Measurements from ENCODE around the gene BLOC1S4.

Gene BLOC1S4

GRCh38 chr4:6680372-6681034, 35.5 kb upstream of the BLOC1S4 start:
- H3K27ac ChIP-seq (ENCODE audit: insufficient read depth, low read depth, low read length, poor library complexity, severe bottlenecking): no peak overlapping the region
- no peaks in the 10 kb centered on the region for H3K36me3 ChIP-seq (ENCODE audit: control insufficient read depth, insufficient read depth, low read length)
- H3K9me3 ChIP-seq (ENCODE audit: control insufficient read depth, low read length): no peaks in the 10 kb centered on the region
- no peaks in the 10 kb centered on the region for H3K27me3 ChIP-seq (ENCODE audit: control insufficient read depth, insufficient read depth, low read length, poor library complexity, severe bottlenecking)
- H3K4me3 ChIP-seq (ENCODE audit: insufficient read depth, low read depth, low read length): no peak overlapping the region
- WGBS, 2 experiments: 86 to 88% methylated on average over 10 of the region's 10 CpGs
- peaks cover 7% of the 10 kb centered on the region for H3K4me1 ChIP-seq (ENCODE audit: control insufficient read depth, insufficient read depth, low read length)

GRCh38 chr4:6681191-6681590, 34.8 kb upstream of the BLOC1S4 start:
- no peak overlapping the region for H3K27ac ChIP-seq (ENCODE audit: insufficient read depth, low read depth, low read length, poor library complexity, severe bottlenecking)
- no peak overlapping the region for H3K4me3 ChIP-seq (ENCODE audit: insufficient read depth, low read depth, low read length)
- H3K27me3 ChIP-seq (ENCODE audit: control insufficient read depth, insufficient read depth, low read length, poor library complexity, severe bottlenecking): no peaks in the 10 kb centered on the region
- no peaks in the 10 kb centered on the region for H3K9me3 ChIP-seq (ENCODE audit: control insufficient read depth, low read length)
- WGBS, 2 experiments: 93 to 94% methylated on average over 9 of the region's 9 CpGs
- H3K36me3 ChIP-seq (ENCODE audit: control insufficient read depth, insufficient read depth, low read length): no peaks in the 10 kb centered on the region
- peaks cover 4% of the 10 kb centered on the region for H3K4me1 ChIP-seq (ENCODE audit: control insufficient read depth, insufficient read depth, low read length)

- Histone ChIP-seq H3K4me1 (ENCODE audit: control insufficient read depth, insufficient read depth, low read length) (no peaks in the 10 kb centered on the region), H3K27ac (ENCODE audit: insufficient read depth, low read depth, low read length, poor library complexity, severe bottlenecking) (no peak overlapping the region), H3K27me3 (ENCODE audit: control insufficient read depth, insufficient read depth, low read length, poor library complexity, severe bottlenecking) (no peaks in the 10 kb centered on the region), H3K9me3 (ENCODE audit: control insufficient read depth, low read length) (no peaks in the 10 kb centered on the region), H3K36me3 (ENCODE audit: control insufficient read depth, insufficient read depth, low read length) (no peaks in the 10 kb centered on the region), H3K4me3 (ENCODE audit: insufficient read depth, low read depth, low read length) (no peak overlapping the region)
- 92 to 94% methylated on average over 10 to 11 of the region's 11 CpGs for WGBS, 2 experiments
Measured at GRCh38 chr4:6682862-6683590, 32.9 kb upstream of the BLOC1S4 start.

GRCh38 chr4:6684656-6685055, 31.3 kb upstream of the BLOC1S4 start:
- WGBS, 2 experiments: 88 to 93% methylated on average over 11 of the region's 11 CpGs
- no peaks in the 10 kb centered on the region for H3K9me3 ChIP-seq (ENCODE audit: control insufficient read depth, low read length)
- peaks cover 5% of the 10 kb centered on the region for H3K4me1 ChIP-seq (ENCODE audit: control insufficient read depth, insufficient read depth, low read length)
- no peak overlapping the region for H3K27ac ChIP-seq (ENCODE audit: insufficient read depth, low read depth, low read length, poor library complexity, severe bottlenecking)
- H3K4me3 ChIP-seq (ENCODE audit: insufficient read depth, low read depth, low read length): no peak overlapping the region
- H3K27me3 ChIP-seq (ENCODE audit: control insufficient read depth, insufficient read depth, low read length, poor library complexity, severe bottlenecking): no peaks in the 10 kb centered on the region
- no peaks in the 10 kb centered on the region for H3K36me3 ChIP-seq (ENCODE audit: control insufficient read depth, insufficient read depth, low read length)

- no peak overlapping the region for H3K27ac ChIP-seq (ENCODE audit: insufficient read depth, low read depth, low read length, poor library complexity, severe bottlenecking)
- H3K27me3 ChIP-seq (ENCODE audit: control insufficient read depth, insufficient read depth, low read length, poor library complexity, severe bottlenecking): no peaks in the 10 kb centered on the region
- no peaks in the 10 kb centered on the region for H3K36me3 ChIP-seq (ENCODE audit: control insufficient read depth, insufficient read depth, low read length)
- peaks cover 5% of the 10 kb centered on the region for H3K4me1 ChIP-seq (ENCODE audit: control insufficient read depth, insufficient read depth, low read length)
- no peaks in the 10 kb centered on the region for H3K9me3 ChIP-seq (ENCODE audit: control insufficient read depth, low read length)
- WGBS, 2 experiments: 88 to 90% methylated on average over 4 of the region's 4 CpGs
- no peak overlapping the region for H3K4me3 ChIP-seq (ENCODE audit: insufficient read depth, low read depth, low read length)
Measured at GRCh38 chr4:6686104-6686787, 29.7 kb upstream of the BLOC1S4 start.

GRCh38 chr4:6687947-6688878, 27.8 kb upstream of the BLOC1S4 start:
- 83 to 85% methylated on average over 24 of the region's 24 CpGs for whole genome bisulfite sequencing, 2 experiments
- H3K27ac ChIP-seq (ENCODE audit: insufficient read depth, low read depth, low read length, poor library complexity, severe bottlenecking): no peak overlapping the region
- no peaks in the 10 kb centered on the region for H3K36me3 ChIP-seq (ENCODE audit: control insufficient read depth, insufficient read depth, low read length)
- H3K27me3 ChIP-seq (ENCODE audit: control insufficient read depth, insufficient read depth, low read length, poor library complexity, severe bottlenecking): no peaks in the 10 kb centered on the region
- H3K4me3 ChIP-seq (ENCODE audit: insufficient read depth, low read depth, low read length): no peak overlapping the region
- peaks cover 5% of the 10 kb centered on the region for H3K4me1 ChIP-seq (ENCODE audit: control insufficient read depth, insufficient read depth, low read length)
- H3K9me3 ChIP-seq (ENCODE audit: control insufficient read depth, low read length): no peaks in the 10 kb centered on the region

- H3K9me3 ChIP-seq (ENCODE audit: control insufficient read depth, low read length): no peaks in the 10 kb centered on the region
- H3K27me3 ChIP-seq (ENCODE audit: control insufficient read depth, insufficient read depth, low read length, poor library complexity, severe bottlenecking): no peaks in the 10 kb centered on the region
- WGBS, 2 experiments: 52 to 54% methylated on average over 23 of the region's 23 CpGs
- H3K36me3 ChIP-seq (ENCODE audit: control insufficient read depth, insufficient read depth, low read length): no peaks in the 10 kb centered on the region
- H3K4me3 ChIP-seq (ENCODE audit: insufficient read depth, low read depth, low read length): no peak overlapping the region
- H3K27ac ChIP-seq (ENCODE audit: insufficient read depth, low read depth, low read length, poor library complexity, severe bottlenecking): peak overlapping the region; percentile 27
- peaks cover 5% of the 10 kb centered on the region for H3K4me1 ChIP-seq (ENCODE audit: control insufficient read depth, insufficient read depth, low read length)
Measured at GRCh38 chr4:6688879-6689505, 27.0 kb upstream of the BLOC1S4 start.

GRCh38 chr4:6689506-6689960, 26.4 kb upstream of the BLOC1S4 start:
- H3K36me3 ChIP-seq (ENCODE audit: control insufficient read depth, insufficient read depth, low read length): no peaks in the 10 kb centered on the region
- H3K27ac ChIP-seq (ENCODE audit: insufficient read depth, low read depth, low read length, poor library complexity, severe bottlenecking): peak overlapping the region; percentile 27
- peaks cover 5% of the 10 kb centered on the region for H3K4me1 ChIP-seq (ENCODE audit: control insufficient read depth, insufficient read depth, low read length)
- no peaks in the 10 kb centered on the region for H3K9me3 ChIP-seq (ENCODE audit: control insufficient read depth, low read length)
- no peaks in the 10 kb centered on the region for H3K27me3 ChIP-seq (ENCODE audit: control insufficient read depth, insufficient read depth, low read length, poor library complexity, severe bottlenecking)
- no peak overlapping the region for H3K4me3 ChIP-seq (ENCODE audit: insufficient read depth, low read depth, low read length)
- WGBS, 2 experiments: 86 to 87% methylated on average over 15 of the region's 15 CpGs

- Histone ChIP-seq H3K27ac (ENCODE audit: insufficient read depth, low read depth, low read length, poor library complexity, severe bottlenecking) (no peak overlapping the region), H3K36me3 (ENCODE audit: control insufficient read depth, insufficient read depth, low read length) (no peaks in the 10 kb centered on the region), H3K4me3 (ENCODE audit: insufficient read depth, low read depth, low read length) (no peak overlapping the region), H3K9me3 (ENCODE audit: control insufficient read depth, low read length) (no peaks in the 10 kb centered on the region), H3K27me3 (ENCODE audit: control insufficient read depth, insufficient read depth, low read length, poor library complexity, severe bottlenecking) (no peaks in the 10 kb centered on the region), H3K4me1 (ENCODE audit: control insufficient read depth, insufficient read depth, low read length) (peaks cover 5% of the 10 kb centered on the region)
- 91 to 96% methylated on average over 8 of the region's 8 CpGs for WGBS, 2 experiments
Measured at GRCh38 chr4:6692379-6692778, 23.6 kb upstream of the BLOC1S4 start.

All from ectodermal cell (in vitro differentiated cells).